ENCODE results near the gene OXA1L. TPM values are rescaled to one million over a fixed set of nuclear protein-coding genes. Genes with fewer than 3 reads are reported as not detected.
"Not testable (repeated sequence)": the region's sequence is repeated elsewhere in the genome, so short reads cannot be mapped to it uniquely, and the experiment has no call there.

Gene OXA1L
- total RNA-seq, 4 donors from 2014 or later: 38.3 to 87.8 (median 55.9) TPM

GRCh38 chr14:22798528-22798927 lies 32.0 kb downstream of the OXA1L start:
- intact Hi-C loops (cut with DNase I; ENCODE audit: low total_unique reads): no loop called here
- no peaks in the 10 kb centered on the region for H3K4me1 ChIP-seq
- TF ChIP-seq CTCF (IDR thresholded peaks at IDR 0.05): no peak
- TF ChIP-seq POLR2A (IDR thresholded peaks at IDR 0.05): no peak
- H3K27ac ChIP-seq: no peak overlapping the region
- no peak for DNase-seq
- H3K4me3 ChIP-seq: no peak overlapping the region
- no peaks in the 10 kb centered on the region for H3K36me3 ChIP-seq
- no peaks in the 10 kb centered on the region for H3K9me3 ChIP-seq
- no peaks in the 10 kb centered on the region for H3K27me3 ChIP-seq

GRCh38 chr14:22800346-22800745 lies 33.9 kb downstream of the OXA1L start:
- Histone ChIP-seq H3K36me3 (no peaks in the 10 kb centered on the region), H3K27me3 (no peaks in the 10 kb centered on the region), H3K4me1 (no peaks in the 10 kb centered on the region), H3K4me3 (no peak overlapping the region), H3K9me3 (no peaks in the 10 kb centered on the region), H3K27ac (no peak overlapping the region)
- intact Hi-C loops (cut with DNase I; ENCODE audit: low total_unique reads): no loop called here
- no peak for DNase-seq
- TF ChIP-seq CTCF (IDR thresholded peaks at IDR 0.05) (no peak), POLR2A (IDR thresholded peaks at IDR 0.05) (no peak)

GRCh38 chr14:22801716-22802115 lies 35.2 kb downstream of the OXA1L start:
- Histone ChIP-seq H3K9me3 (no peaks in the 10 kb centered on the region), H3K4me1 (no peaks in the 10 kb centered on the region), H3K4me3 (no peak overlapping the region), H3K27ac (no peak overlapping the region), H3K27me3 (no peaks in the 10 kb centered on the region), H3K36me3 (no peaks in the 10 kb centered on the region)
- no peak for DNase-seq
- intact Hi-C loops (cut with DNase I; ENCODE audit: low total_unique reads): no loop called here
- TF ChIP-seq CTCF (IDR thresholded peaks at IDR 0.05) (no peak), POLR2A (IDR thresholded peaks at IDR 0.05) (no peak)

- Histone ChIP-seq H3K9me3 (no peaks in the 10 kb centered on the region), H3K27ac (no peak overlapping the region), H3K36me3 (no peaks in the 10 kb centered on the region), H3K4me3 (no peak overlapping the region), H3K4me1 (no peaks in the 10 kb centered on the region), H3K27me3 (no peaks in the 10 kb centered on the region)
- no peak for DNase-seq
- intact Hi-C loops (cut with DNase I; ENCODE audit: low total_unique reads): no loop called here
- TF ChIP-seq CTCF (IDR thresholded peaks at IDR 0.05) (no peak), POLR2A (IDR thresholded peaks at IDR 0.05) (no peak)
Observed at GRCh38 chr14:22802860-22803686, 36.6 kb downstream of the OXA1L start.

GRCh38 chr14:22803687-22803974 lies 37.1 kb downstream of the OXA1L start:
- intact Hi-C loops (cut with DNase I; ENCODE audit: low total_unique reads): no loop called here

GRCh38 chr14:22805235-22805634 lies 38.7 kb downstream of the OXA1L start:
- H3K4me1 ChIP-seq; H3K27ac ChIP-seq; DNase-seq; H3K36me3 ChIP-seq; H3K27me3 ChIP-seq; intact Hi-C loops (cut with DNase I; ENCODE audit: low total_unique reads); H3K4me3 ChIP-seq; H3K9me3 ChIP-seq: not testable (repeated sequence)

More at GRCh38 chr14:22803687-22803974, 37.1 kb downstream of the OXA1L start:
- TF ChIP-seq CTCF (IDR thresholded peaks at IDR 0.05) (no peak), POLR2A (IDR thresholded peaks at IDR 0.05) (no peak)
- Histone ChIP-seq H3K9me3 (no peaks in the 10 kb centered on the region), H3K4me3 (no peak overlapping the region), H3K27ac (no peak overlapping the region), H3K27me3 (no peaks in the 10 kb centered on the region), H3K36me3 (no peaks in the 10 kb centered on the region), H3K4me1 (no peaks in the 10 kb centered on the region)
- DNase-seq: no peak
